ENCODE measurements around the gene ASPM. TPM values are rescaled to one million over a fixed set of nuclear protein-coding genes. Genes with fewer than 3 reads are reported as not detected.

Gene ASPM
- total and polyA plus RNA-seq, 2 donors (not counting 1 experiment from before 2014, with no cell fraction given), result 4.4 to 9.7 TPM

- Histone ChIP-seq H3K4me2 (ENCODE audit: extremely low read depth, insufficient read depth, low read length) (no peak within 1 kb of the TSS), H3K79me2 (ENCODE audit: control insufficient read depth, insufficient read depth, low read length) (no peaks in the 10 kb centered on the region), H3K27ac (ENCODE audit: insufficient read depth, low read length) (no peak within 1 kb of the TSS), H3K9me3 (ENCODE audit: control insufficient read depth, insufficient read depth, low read depth, low read length) (no peaks in the 10 kb centered on the region), H3K27me3 (ENCODE audit: control insufficient read depth, insufficient read depth, low read length) (no peaks in the 10 kb centered on the region), H3K4me1 (ENCODE audit: control insufficient read depth, extremely low read depth, insufficient read depth, low read length) (no peaks in the 10 kb centered on the region), H4K20me1 (ENCODE audit: control insufficient read depth, extremely low read depth, insufficient read depth, low read length) (no peaks in the 10 kb centered on the region), H3K36me3 (ENCODE audit: control insufficient read depth, insufficient read depth, low read length) (no peaks in the 10 kb centered on the region), H3K9ac (ENCODE audit: insufficient read depth, low read length) (no peak within 1 kb of the TSS), H3K4me3 (replicated peaks in 1 of 4; ENCODE audit: control extremely low read depth in 1 of 4, insufficient read depth in 1 of 4, low read depth in 3 of 4, low read length in 4 of 4) (no peak within 1 kb of the TSS), H2AFZ (ENCODE audit: low read length) (no peak within 1 kb of the TSS)
- DNase-seq (ENCODE audit: low read depth in 2 of 2), result peak in 1 of 2 donors; percentile 7
- TF ChIP-seq, protein P1, sequence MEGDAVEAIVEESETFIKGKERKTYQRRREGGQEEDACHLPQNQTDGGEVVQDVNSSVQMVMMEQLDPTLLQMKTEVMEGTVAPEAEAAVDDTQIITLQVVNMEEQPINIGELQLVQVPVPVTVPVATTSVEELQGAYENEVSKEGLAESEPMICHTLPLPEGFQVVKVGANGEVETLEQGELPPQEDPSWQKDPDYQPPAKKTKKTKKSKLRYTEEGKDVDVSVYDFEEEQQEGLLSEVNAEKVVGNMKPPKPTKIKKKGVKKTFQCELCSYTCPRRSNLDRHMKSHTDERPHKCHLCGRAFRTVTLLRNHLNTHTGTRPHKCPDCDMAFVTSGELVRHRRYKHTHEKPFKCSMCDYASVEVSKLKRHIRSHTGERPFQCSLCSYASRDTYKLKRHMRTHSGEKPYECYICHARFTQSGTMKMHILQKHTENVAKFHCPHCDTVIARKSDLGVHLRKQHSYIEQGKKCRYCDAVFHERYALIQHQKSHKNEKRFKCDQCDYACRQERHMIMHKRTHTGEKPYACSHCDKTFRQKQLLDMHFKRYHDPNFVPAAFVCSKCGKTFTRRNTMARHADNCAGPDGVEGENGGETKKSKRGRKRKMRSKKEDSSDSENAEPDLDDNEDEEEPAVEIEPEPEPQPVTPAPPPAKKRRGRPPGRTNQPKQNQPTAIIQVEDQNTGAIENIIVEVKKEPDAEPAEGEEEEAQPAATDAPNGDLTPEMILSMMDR (conservative IDR thresholded peaks at IDR 0.05 in 1 of 2, IDR thresholded peaks at IDR 0.05 in 1 of 2; ENCODE audit: low read depth in 1 of 2, low read length in 2 of 2), result peak in 1 of 2 donors; percentile 6
- TF ChIP-seq EZH2 (IDR thresholded peaks at IDR 0.05; ENCODE audit: low read length, missing control alignments), result no peak
Observed at GRCh38 chr1:197066719-197067456, 79.6 kb downstream of the ASPM start, which contains the start of gene F13B. TSS of gene F13B (minus strand) at chr1:197067260. CDS start at chr1:197067223, 37 bp downstream.

DNA sequence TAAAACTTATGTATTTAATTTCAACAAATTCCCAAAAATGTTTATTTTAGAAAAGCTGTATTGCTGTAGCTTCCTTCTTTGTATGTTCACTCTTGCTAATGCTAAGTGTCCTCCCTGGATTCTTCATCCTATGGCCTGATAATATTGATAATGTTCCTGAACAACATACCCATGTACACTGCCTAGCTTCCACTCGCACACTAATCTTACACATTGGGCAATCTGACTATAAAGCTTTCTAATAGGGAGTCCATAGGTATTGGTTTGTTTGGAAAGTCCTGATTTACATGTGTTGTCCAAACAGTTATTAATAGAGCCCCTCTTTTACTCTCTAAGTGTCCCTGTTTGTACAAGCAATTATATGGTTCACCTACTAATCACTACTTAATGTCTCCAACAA, 80.2 kb downstream of the ASPM start:
- H2AFZ ChIP-seq (ENCODE audit: low read length), result no peak overlapping the region
- H3K4me3 ChIP-seq (replicated peaks in 1 of 4; ENCODE audit: control extremely low read depth in 1 of 4, insufficient read depth in 1 of 4, low read depth in 3 of 4, low read length in 4 of 4), result no peak overlapping the region
- H3K4me1 ChIP-seq (ENCODE audit: control insufficient read depth, extremely low read depth, insufficient read depth, low read length), result no peaks in the 10 kb centered on the region
- no peak overlapping the region for H3K4me2 ChIP-seq (ENCODE audit: extremely low read depth, insufficient read depth, low read length)
- no peak for TF ChIP-seq EZH2 (IDR thresholded peaks at IDR 0.05; ENCODE audit: low read length, missing control alignments)
- TF ChIP-seq, protein P1 (conservative IDR thresholded peaks at IDR 0.05 in 1 of 2, IDR thresholded peaks at IDR 0.05 in 1 of 2; ENCODE audit: low read depth in 1 of 2, low read length in 2 of 2), result no peak
- no peaks in the 10 kb centered on the region for H3K27me3 ChIP-seq (ENCODE audit: control insufficient read depth, insufficient read depth, low read length)
- no peaks in the 10 kb centered on the region for H3K9me3 ChIP-seq (ENCODE audit: control insufficient read depth, insufficient read depth, low read depth, low read length)
- H3K9ac ChIP-seq (ENCODE audit: insufficient read depth, low read length), result no peak overlapping the region
- no peaks in the 10 kb centered on the region for H3K36me3 ChIP-seq (ENCODE audit: control insufficient read depth, insufficient read depth, low read length)
- no peaks in the 10 kb centered on the region for H3K79me2 ChIP-seq (ENCODE audit: control insufficient read depth, insufficient read depth, low read length)
- DNase-seq (ENCODE audit: low read depth in 2 of 2), result no peak
- H4K20me1 ChIP-seq (ENCODE audit: control insufficient read depth, extremely low read depth, insufficient read depth, low read length), result no peaks in the 10 kb centered on the region
- H3K27ac ChIP-seq (ENCODE audit: insufficient read depth, low read length), result no peak overlapping the region

DNA sequence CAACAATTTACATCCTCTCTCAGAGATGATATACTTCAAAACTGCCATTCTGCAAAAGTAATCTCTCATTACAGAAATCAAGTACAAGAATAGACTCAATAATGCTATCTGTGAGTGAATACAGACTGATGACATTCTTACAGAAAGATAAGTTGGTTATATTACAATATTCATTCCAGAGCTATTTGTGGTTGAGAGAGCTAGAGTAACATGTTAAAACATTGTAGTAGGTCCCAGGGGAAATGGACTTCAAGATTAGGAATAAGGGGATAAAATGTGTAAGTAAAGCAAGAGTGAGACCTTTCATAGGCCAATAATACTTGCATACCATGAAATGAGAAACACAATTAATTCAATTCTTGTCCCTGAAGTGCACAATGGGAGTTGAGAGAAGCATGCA, 80.9 kb downstream of the ASPM start:
- Histone ChIP-seq H3K36me3 (ENCODE audit: control insufficient read depth, insufficient read depth, low read length) (no peaks in the 10 kb centered on the region), H4K20me1 (ENCODE audit: control insufficient read depth, extremely low read depth, insufficient read depth, low read length) (no peaks in the 10 kb centered on the region), H3K4me3 (replicated peaks in 1 of 4; ENCODE audit: control extremely low read depth in 1 of 4, insufficient read depth in 1 of 4, low read depth in 3 of 4, low read length in 4 of 4) (no peak overlapping the region), H3K4me2 (ENCODE audit: extremely low read depth, insufficient read depth, low read length) (no peak overlapping the region), H3K4me1 (ENCODE audit: control insufficient read depth, extremely low read depth, insufficient read depth, low read length) (no peaks in the 10 kb centered on the region), H3K9me3 (ENCODE audit: control insufficient read depth, insufficient read depth, low read depth, low read length) (no peaks in the 10 kb centered on the region), H3K9ac (ENCODE audit: insufficient read depth, low read length) (no peak overlapping the region), H3K27me3 (ENCODE audit: control insufficient read depth, insufficient read depth, low read length) (no peaks in the 10 kb centered on the region), H3K79me2 (ENCODE audit: control insufficient read depth, insufficient read depth, low read length) (no peaks in the 10 kb centered on the region), H3K27ac (ENCODE audit: insufficient read depth, low read length) (no peak overlapping the region), H2AFZ (ENCODE audit: low read length) (no peak overlapping the region)
- TF ChIP-seq EZH2 (IDR thresholded peaks at IDR 0.05; ENCODE audit: low read length, missing control alignments), result no peak
- TF ChIP-seq, protein P1 (conservative IDR thresholded peaks at IDR 0.05 in 1 of 2, IDR thresholded peaks at IDR 0.05 in 1 of 2; ENCODE audit: low read depth in 1 of 2, low read length in 2 of 2), result no peak
- DNase-seq (ENCODE audit: low read depth in 2 of 2), result peak; percentile 21 to 64

Measured in fibroblast of lung (primary cell).